BE2C (cell line): ENCODE results near the gene NOL4L.
A peak's percentile ranks its signal among the peaks of the same experiment; 100 is the strongest.

Source experiments
- DNase-seq: peaks from one replicate; pipeline ENCODE4 v3.0.0-alpha.2; 2020
- H3K27me3 ChIP-seq: fragments of 250-450 bp; sonication (Bioruptor Pico); 2 replicates; pipeline ENCODE4 v1.5.1; 2020; ENCODE audit warnings: mild to moderate bottlenecking
- H3K36me3 ChIP-seq: fragments of 250-450 bp; sonication (Bioruptor Pico); 2 replicates; pipeline ENCODE4 v1.5.1; 2020; ENCODE audit warnings: mild to moderate bottlenecking
- H3K4me1 ChIP-seq: fragments of 250-450 bp; sonication (Bioruptor Pico); 2 replicates; pipeline ENCODE4 v1.5.1; 2020
- H3K4me3 ChIP-seq: 2 replicates; pipeline ENCODE4 v1.5.1; 2011; ENCODE audit warnings: low read depth, low read length
- H3K9me3 ChIP-seq: fragments of 250-450 bp; sonication (Bioruptor Pico); 2 replicates; pipeline ENCODE4 v1.5.1; 2020
- TF ChIP-seq, protein P1 (sequence below): IDR thresholded peaks from 2 replicates; pipeline ENCODE4 v1.5.1; 2012; ENCODE audit warnings: mild to moderate bottlenecking, low read depth, low read length

NOL4L gene

DNA sequence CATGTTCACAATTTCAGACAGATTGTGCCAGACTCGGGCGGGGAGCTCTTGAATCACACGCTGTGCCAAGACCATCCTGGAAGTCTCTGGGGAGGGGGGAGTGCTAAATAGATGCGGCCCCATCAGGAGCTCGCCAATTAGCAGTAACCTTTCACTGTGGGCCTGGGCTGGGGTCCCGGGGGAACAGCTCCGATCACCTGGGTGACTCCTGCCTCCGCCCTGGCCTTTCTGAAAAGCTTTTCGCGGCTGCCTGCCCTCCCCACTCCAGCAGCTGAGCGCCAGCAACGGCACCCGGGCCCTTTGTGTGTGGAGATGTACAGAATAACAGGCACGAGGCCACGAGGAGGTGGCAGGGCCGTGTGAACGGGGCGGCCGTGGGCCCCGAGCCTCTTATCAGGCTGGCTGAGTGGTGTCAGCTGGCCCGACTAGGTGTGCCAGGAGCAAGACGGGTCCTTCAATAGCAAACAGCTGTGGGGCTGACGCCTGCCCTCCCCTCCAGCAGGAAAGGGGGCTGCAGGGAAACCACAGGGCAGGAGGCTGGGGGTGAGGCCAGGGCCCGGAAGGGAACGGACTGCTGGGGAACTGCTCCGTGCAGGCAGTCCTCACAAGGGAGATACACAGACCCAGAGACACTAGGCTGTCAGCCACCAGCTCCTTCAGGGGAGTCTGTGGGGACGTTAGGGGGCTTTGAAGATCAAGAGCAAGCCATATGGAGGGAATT, 56.8 kb downstream of the NOL4L start:
- TF ChIP-seq, protein P1, sequence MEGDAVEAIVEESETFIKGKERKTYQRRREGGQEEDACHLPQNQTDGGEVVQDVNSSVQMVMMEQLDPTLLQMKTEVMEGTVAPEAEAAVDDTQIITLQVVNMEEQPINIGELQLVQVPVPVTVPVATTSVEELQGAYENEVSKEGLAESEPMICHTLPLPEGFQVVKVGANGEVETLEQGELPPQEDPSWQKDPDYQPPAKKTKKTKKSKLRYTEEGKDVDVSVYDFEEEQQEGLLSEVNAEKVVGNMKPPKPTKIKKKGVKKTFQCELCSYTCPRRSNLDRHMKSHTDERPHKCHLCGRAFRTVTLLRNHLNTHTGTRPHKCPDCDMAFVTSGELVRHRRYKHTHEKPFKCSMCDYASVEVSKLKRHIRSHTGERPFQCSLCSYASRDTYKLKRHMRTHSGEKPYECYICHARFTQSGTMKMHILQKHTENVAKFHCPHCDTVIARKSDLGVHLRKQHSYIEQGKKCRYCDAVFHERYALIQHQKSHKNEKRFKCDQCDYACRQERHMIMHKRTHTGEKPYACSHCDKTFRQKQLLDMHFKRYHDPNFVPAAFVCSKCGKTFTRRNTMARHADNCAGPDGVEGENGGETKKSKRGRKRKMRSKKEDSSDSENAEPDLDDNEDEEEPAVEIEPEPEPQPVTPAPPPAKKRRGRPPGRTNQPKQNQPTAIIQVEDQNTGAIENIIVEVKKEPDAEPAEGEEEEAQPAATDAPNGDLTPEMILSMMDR: no peak
- no peaks in the 10 kb centered on the region for H3K9me3 ChIP-seq
- no peaks in the 10 kb centered on the region for H3K27me3 ChIP-seq
- H3K4me1 ChIP-seq: peaks cover 40% of the 10 kb centered on the region
- H3K36me3 ChIP-seq: no peaks in the 10 kb centered on the region
- peak; percentile 61 for DNase-seq
- peak overlapping the region; percentile 44 for H3K4me3 ChIP-seq

DNA sequence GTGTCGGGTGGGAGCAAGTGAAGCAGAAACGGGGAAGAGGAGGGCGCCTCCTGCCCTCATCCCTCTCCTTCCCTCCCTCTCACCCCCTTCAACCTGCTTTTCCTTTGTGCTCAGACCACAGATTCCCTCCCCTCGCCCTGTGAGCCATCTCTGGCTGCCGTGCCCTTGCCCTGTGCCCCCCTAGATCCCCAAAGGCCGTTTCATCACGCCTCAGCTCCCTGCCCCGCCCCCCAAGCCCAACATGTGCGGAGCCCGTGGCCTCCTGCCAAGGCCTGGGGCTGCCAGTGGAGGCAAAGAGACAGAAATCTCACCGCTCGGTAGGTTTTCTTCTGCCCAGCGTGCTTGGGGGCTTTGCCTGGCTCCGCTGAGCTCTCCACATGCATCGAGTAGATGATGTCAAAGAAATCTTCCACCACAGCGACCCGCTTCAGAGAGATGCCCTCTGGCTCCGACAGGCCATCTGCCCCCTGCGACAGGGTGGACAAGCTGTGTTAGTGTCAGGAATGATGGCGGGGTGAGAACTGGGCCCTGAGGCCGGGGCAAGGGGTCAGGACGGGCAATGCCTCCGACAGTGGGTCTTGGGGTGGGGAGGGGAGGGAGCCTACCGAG, 57.6 kb downstream of the NOL4L start:
- Histone ChIP-seq H3K4me1 (peaks cover 46% of the 10 kb centered on the region), H3K4me3 (peak overlapping the region; percentile 44), H3K36me3 (no peaks in the 10 kb centered on the region), H3K27me3 (no peaks in the 10 kb centered on the region), H3K9me3 (no peaks in the 10 kb centered on the region)
- peak; percentile 82 for DNase-seq
- TF ChIP-seq, protein P1: 0 out of 2 replicates have a peak, but pooled peaks have one; percentile 2

DNA sequence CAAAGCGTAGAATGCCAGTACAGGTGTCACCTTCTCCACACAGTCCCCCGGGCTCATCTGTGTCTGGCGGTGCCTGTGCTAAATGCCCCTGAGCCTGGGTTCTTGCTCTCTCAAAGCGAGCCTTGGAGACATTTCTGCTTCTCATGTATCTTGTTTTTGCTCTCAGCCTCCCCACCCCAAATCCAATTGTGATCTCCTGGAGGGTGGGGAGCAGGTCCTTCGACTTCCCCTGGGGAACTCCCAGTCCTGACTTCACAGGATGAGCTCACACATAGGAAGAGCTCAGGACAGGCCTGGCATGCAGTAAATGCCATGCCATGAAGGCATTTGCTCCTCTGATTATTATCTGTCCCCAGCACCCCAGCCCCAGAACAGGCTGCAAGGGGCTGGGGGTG, 58.1 kb downstream of the NOL4L start:
- Histone ChIP-seq H3K4me1 (peaks cover 51% of the 10 kb centered on the region), H3K9me3 (no peaks in the 10 kb centered on the region), H3K27me3 (no peaks in the 10 kb centered on the region), H3K36me3 (no peaks in the 10 kb centered on the region), H3K4me3 (no peak overlapping the region)
- TF ChIP-seq, protein P1: no peak
- no peak for DNase-seq

DNA sequence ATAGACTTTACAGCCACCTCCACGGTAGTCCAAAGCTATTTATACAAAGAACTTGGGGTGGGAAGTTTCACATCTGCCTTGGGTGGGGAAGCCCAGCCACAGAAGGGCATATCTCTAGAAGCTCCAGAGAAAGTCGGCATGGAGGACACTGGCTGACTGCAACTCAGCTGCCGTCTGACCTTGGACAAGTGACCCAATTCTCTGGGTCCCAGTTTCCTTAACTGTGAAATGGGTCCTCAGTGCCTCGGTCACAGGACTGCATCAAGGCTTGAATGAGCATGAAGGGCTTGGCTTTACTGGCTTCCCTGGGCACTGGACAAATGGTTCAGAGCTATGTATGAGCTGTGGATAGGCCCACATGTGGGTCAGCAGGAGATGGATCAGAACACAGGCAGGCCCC, 58.6 kb downstream of the NOL4L start:
- Histone ChIP-seq H3K36me3 (no peaks in the 10 kb centered on the region), H3K27me3 (no peaks in the 10 kb centered on the region), H3K9me3 (no peaks in the 10 kb centered on the region), H3K4me3 (no peak overlapping the region), H3K4me1 (peaks cover 53% of the 10 kb centered on the region)
- TF ChIP-seq, protein P1: no peak
- no peak for DNase-seq

DNA sequence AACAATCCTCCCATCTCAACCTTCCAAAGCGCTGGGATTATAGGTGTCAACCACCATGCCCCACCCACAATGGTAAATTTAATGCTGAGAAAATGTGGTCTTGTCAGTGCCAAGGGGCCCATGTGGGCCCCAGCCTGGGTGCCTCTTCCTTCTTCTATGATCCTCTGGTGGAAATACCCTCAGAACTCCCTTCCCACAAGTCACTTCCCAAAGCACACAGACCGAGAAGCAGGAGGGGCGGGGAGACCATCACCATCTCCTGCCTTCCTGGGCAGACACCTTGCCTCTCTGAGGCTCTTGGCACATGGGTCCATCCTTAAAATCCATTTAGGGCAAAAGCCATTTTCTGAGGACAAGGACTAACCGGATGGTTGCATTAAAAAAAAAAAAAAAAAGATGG, 59.0 kb downstream of the NOL4L start:
- Histone ChIP-seq H3K4me3 (no peak overlapping the region), H3K36me3 (no peaks in the 10 kb centered on the region), H3K9me3 (no peaks in the 10 kb centered on the region), H3K4me1 (peaks cover 56% of the 10 kb centered on the region), H3K27me3 (no peaks in the 10 kb centered on the region)
- TF ChIP-seq, protein P1: no peak
- DNase-seq: no peak

DNA sequence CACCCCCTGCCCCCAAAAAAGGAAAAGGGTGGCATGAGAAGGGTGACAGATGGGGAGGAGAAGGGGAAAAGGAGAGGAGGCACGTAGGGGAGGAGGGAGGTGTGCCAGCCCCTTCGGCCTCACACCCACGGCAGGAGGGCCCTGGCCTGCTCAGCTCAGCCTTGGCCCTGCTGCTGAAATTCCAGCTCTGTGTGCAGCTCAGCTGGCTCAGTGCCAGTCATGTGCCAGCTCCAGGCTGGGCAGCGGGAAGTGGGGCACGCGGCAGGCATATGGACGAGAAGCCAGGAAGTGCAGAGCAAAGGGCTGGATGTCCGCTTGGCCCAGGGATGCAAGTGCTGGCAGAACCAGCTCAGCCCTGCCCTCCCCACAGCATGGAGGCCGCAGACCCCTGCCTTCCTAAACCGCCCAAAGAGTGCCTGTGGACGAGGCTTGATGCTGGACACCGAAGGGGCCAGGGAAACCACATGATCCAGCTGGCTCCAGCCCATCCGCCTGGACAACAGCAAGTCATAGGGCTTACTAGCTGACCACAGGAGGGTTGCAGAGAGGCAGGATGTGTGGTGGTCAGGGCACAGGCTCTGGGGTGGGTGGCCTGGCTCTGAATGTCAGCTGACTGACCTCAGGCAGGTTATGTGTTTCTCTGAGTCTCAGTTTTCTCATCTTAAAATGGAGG, 60.2 kb downstream of the NOL4L start:
- no peak for DNase-seq
- Histone ChIP-seq H3K27me3 (no peaks in the 10 kb centered on the region), H3K9me3 (no peaks in the 10 kb centered on the region), H3K4me1 (peaks cover 56% of the 10 kb centered on the region), H3K36me3 (no peaks in the 10 kb centered on the region), H3K4me3 (no peak overlapping the region)
- TF ChIP-seq, protein P1: no peak
